HG02943 (cell line): ENCODE data around the gene COG1.
A peak's percentile ranks its signal among the peaks of the same experiment; 100 is the strongest.
"Not testable (repeated sequence)": the region's sequence is repeated elsewhere in the genome, so short reads cannot be mapped to it uniquely, and the experiment has no call there.

Experiments used
- ATAC-seq: cut with Tn5 transposase; IDR thresholded peaks from one replicate; pipeline ENCODE4 v1.9.1; 2021; ENCODE audit warnings: mild to moderate bottlenecking, low read depth, moderate library complexity; ENCODE audit not compliant: unreplicated experiment

Gene COG1, protein sequence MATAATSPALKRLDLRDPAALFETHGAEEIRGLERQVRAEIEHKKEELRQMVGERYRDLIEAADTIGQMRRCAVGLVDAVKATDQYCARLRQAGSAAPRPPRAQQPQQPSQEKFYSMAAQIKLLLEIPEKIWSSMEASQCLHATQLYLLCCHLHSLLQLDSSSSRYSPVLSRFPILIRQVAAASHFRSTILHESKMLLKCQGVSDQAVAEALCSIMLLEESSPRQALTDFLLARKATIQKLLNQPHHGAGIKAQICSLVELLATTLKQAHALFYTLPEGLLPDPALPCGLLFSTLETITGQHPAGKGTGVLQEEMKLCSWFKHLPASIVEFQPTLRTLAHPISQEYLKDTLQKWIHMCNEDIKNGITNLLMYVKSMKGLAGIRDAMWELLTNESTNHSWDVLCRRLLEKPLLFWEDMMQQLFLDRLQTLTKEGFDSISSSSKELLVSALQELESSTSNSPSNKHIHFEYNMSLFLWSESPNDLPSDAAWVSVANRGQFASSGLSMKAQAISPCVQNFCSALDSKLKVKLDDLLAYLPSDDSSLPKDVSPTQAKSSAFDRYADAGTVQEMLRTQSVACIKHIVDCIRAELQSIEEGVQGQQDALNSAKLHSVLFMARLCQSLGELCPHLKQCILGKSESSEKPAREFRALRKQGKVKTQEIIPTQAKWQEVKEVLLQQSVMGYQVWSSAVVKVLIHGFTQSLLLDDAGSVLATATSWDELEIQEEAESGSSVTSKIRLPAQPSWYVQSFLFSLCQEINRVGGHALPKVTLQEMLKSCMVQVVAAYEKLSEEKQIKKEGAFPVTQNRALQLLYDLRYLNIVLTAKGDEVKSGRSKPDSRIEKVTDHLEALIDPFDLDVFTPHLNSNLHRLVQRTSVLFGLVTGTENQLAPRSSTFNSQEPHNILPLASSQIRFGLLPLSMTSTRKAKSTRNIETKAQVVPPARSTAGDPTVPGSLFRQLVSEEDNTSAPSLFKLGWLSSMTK

DNA sequence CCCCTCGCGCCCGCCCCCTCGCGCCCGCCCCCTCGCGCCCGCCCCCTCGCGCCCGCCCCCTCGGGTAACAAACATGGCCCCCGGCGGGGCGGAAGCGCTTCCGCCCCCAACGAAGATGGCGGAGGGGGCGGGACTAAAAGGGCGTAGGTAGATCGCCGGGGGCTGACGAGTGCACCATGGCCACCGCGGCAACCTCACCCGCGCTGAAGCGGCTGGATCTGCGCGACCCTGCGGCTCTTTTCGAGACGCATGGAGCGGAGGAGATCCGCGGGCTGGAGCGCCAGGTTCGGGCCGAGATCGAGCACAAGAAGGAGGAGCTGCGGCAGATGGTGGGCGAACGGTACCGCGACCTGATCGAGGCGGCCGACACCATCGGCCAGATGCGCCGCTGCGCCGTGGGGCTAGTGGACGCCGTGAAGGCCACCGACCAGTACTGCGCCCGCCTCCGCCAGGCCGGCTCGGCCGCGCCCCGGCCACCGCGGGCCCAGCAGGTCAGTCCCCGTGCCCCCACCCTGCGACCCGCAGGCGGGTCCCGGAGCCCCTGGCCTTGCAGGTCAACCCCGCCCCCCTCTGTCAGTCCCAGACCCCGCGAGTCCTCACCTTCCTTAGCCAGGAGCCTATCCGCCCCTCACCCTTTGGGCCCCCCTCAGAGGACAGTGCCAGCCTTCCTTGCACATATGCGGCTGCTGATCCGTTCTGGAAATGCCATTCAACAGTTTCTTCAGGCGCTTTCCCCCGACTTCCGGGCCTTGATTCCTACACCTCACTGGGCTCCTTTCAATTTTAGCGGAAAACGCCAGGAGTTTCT is at the start of gene COG1:
Gene COG1 (plus strand): TSS at position 162 of the 808 bp plus-strand sequence. CDS start 15 bp downstream, at position 177.
- peak; percentile 72 for ATAC-seq

GRCh38 chr17:73144209-73144608 is 48.6 kb upstream of the COG1 start:
- not testable (repeated sequence) for ATAC-seq

DNA sequence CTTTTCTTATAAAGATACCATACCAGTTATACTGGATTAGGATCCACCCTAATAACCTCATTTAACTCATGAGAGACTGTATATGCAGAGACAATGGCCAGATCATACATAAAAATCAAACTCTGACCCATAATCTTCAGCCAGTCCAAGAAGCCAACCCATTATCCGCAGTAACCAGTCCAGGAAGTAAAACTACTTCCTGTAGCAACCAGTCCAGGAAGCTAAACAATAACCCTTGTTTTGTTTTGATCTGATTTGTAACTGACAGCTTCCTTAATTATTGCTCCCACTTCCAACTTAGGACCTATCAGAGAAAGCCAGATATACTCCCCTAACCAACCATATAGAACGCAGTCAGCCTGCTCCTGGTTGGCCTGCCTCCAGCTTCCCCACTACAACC is 47.2 kb upstream of the COG1 start:
- no peak for ATAC-seq

GRCh38 chr17:73147791-73148190 is 45.1 kb upstream of the COG1 start:
- ATAC-seq: not testable (repeated sequence)

GRCh38 chr17:73148540-73149334 is 44.1 kb upstream of the COG1 start:
- ATAC-seq: no peak

DNA sequence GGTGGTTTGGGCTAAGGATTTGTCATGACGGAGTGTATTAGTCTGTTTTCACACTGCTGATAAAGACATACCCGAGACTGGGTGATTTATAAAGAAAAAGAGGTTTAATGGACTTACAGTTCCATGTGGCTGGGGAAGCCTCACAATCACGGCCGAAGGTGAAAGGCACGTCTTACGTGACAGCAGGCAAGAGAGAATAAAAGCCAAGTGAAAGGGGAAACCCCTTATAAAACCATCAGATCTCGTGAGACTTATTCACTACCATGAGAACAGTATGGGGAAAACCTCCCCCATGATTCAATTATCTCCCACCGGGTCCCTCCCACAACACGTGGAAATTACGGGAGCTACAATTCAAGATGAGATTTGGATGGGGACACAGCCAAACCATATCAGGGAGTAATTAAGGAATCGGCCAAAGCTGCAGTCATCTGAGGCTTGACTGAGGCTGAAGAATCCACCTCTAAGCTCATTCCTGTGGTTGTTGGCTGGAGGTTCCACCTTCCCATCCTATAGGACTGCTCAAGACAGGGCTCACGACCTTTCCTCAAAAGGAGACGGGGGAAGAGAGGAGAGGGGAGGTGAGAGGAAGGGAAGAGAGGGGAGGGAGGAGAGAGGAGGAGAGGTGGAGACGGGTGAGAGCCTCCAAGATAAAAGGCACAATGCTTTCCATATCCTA is 42.1 kb upstream of the COG1 start:
- not testable (repeated sequence) for ATAC-seq

GRCh38 chr17:73151916-73152632 is 40.8 kb upstream of the COG1 start:
- ATAC-seq: no peak

DNA sequence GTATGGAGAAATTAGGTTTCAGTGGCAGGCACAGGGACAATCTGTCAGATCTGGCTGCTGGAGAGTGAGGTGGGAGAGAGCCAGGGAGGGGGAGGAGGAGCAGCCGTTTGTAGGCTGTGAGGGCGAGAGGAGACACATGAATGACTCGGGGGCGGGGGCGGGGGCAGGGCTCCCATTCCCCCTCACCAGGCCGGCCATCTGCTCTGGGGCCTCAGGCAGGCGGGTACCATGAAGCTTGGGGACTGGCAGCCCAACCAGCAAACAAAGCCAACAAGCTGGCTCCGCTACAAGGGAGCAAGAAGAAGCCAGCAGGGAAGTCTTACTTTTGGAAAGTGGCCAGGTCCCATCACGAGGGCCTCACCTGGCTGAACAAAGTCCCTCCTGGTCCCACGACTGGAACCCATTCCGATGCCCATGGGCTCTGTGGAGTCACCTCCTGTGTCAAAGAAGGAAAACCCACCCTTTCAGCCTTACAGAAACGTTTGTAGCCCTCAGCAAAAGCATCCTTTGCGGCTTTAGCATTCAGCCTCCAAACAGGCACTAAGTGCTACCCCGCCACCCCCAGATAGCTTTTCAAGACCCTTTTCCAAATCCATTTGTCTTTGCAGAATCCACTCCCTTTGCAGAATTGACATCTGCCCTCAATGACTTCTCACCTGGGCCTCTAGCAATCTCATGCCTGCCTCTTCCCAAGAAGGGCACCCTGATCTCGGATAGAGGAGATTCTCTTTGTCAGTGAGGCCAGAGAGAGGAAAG is 37.3 kb upstream of the COG1 start:
- ATAC-seq: no peak

GRCh38 chr17:73156166-73156840 is 36.6 kb upstream of the COG1 start:
- peak; percentile 85 for ATAC-seq

DNA sequence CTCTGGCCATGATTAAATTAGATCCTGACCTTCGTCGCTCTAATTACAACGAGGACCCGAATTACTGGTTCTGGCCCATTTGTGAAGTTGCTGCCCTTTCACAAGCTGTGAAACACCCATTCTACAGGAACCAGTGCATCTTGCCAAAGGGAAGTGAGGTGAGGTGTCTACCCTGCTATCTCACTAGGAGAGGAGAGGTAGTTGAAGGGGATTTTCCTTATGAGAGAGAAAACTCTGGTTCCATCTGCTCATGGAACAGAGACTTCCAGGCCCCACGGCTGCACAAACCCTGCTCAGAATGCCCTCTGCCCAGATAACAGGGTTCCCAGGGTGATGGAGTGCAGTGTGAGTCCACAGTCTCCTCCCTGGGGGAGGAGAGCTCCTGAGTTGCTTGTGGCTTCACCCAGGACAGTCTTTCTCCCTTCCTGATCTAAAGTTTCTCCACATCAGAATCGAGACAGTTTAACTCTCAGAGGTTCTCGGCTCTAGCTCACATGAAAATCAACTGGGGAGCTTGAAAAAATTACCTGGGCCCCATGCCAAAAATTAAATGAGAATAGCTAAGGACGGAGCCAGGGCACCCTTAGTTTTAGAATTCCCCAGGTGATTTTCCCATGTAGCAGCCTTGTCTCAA is 35.9 kb upstream of the COG1 start:
- no peak for ATAC-seq

- no peak for ATAC-seq
Observed at GRCh38 chr17:73157521-73157890, 35.3 kb upstream of the COG1 start.

GRCh38 chr17:73158133-73158532 is 34.7 kb upstream of the COG1 start:
- no peak for ATAC-seq

DNA sequence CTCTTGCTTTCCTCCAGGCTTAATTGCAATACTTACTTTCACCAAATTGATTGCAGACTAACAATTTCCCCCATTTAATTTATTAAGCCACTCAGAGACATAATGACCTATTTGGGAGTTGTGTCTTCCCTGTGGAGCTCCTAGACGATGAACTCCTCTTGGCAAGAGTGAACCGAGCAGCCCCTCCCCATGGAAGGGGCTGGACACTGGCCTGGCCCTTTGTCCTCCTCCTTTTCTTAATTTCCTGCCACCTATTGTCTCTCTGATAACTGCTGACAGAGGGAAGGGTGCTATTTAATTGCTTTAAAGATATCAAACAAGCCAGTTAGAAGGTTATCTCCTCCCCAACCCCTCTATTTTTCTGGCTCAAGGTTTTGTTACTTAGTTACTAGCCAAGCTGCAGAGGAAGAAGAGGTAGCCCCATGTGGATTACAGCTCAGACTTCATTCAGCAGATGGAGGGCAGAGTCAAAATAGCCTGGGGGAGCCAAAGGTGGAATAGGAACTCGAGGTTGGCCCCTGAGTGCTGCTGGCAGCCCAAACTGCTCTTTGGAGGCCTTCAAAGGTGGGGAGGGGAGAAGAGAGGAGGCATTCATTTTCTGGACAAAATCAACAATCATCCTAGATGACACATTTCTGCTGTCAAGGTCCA is 31.8 kb upstream of the COG1 start:
- ATAC-seq: no peak

DNA sequence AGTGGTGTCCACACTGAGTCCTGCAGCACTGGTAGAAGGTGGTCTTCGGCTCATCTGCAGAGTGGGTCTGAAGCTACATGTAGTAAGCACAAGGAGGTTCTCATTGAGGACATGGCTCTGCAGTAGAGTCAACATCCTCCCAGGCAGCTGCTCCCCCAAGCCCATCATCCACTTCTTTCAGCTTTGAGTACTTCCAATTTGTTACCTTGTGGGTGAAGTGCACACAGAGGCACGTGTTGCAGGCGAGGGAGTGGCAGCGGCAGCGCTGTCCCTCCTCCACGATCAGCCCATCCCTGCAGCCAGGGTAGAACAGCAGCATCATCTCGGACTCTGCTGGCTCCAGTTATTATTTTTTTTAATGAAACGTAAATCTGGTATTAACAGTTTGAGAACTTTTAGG is 29.8 kb upstream of the COG1 start:
- no peak for ATAC-seq

DNA sequence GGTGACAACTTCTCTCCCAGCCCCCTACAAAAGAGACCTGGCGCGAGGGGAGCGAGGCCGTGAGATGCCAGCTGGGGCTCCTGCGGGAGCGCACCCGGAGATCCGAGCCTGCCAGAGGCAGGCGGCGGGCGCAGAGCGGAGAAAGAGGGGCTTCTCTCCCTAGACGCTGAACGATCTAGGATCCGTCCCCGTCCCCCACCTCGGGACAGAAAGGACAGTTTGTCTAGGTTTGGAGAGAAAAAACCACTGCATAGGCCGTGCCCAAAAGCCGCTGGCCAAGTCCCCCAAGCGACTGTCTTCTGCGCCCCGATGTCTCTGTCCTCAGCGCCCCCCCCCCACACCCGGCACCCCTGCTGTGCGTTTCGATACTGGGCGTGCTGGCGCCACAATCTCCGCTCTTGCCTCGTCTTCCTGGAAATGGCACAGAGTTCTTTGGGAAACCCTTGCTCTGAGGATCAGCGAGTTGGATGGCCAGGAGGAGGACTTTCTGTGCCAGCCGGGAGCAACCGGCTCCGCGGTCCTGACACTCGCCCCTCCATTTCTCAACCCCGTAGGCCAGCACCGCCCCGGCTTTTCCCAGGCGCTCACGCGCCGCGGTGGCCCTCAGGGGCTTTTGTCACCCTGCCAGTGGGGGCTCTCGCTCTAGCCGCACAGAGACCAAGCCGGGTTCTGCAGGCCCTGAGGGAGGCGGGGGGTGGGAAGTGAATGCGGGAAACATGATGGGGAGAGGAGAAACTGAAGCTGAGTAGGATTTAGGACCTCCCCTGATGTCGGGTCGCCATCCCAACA is 27.0 kb upstream of the COG1 start:
- ATAC-seq: no peak
